Measurements from ENCODE around the gene HSD17B2. TPM values are rescaled to one million over a fixed set of nuclear protein-coding genes. Genes with fewer than 3 reads are reported as not detected.

HSD17B2 gene
- total and polyA plus RNA-seq, 2 of the 4 experiments (the other 2 are of a cell fraction): 0.12 to 0.18 TPM

DNA sequence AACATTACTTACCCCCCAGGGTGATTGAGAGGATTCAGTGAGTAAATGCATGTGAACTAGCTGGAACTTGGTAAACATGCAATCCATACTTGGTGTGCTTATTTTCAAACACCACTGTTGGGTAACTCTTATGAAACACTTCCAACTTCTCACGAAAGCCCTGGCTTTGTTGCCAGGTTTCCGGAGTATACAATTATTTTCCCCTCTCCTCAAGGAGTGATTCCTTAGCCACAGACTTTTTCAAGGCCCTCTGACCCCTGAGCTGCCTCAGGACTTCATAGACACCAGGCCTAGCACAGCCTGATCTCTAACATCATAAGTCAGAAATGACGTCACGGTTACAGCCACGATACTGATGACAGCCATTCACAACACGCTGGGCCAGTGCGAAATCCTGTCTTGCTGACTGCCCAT is 27.6 kb downstream of the HSD17B2 start:
- Histone ChIP-seq H3K9me3 (ENCODE audit: control insufficient read depth, insufficient read depth, low read length) (no peaks in the 10 kb centered on the region), H3K23ac (ENCODE audit: low read depth, low read length) (0 out of 2 replicates have a peak overlapping the region, but pooled peaks have one; percentile 28), H2AK9ac (replicated peaks; ENCODE audit: low read depth, low read length, poor library complexity) (no peak overlapping the region), H2BK20ac (ENCODE audit: low read depth, low read length) (peak overlapping the region; percentile 81), H3K4ac (ENCODE audit: low read depth, low read length) (peak overlapping the region; percentile 89), H3K36me3 (ENCODE audit: control insufficient read depth, insufficient read depth, low read length) (no peaks in the 10 kb centered on the region), H4K20me1 (ENCODE audit: insufficient read depth, low read length) (no peaks in the 10 kb centered on the region), H3K27ac (ENCODE audit: insufficient read depth, low read length) (peak overlapping the region; percentile 99), H2BK15ac (ENCODE audit: low read depth, low read length) (peak overlapping the region; percentile 20; the same call in 1 of the 3 replicates), H3K9ac (ENCODE audit: low read depth, low read length) (no peak overlapping the region; the same call in 1 of the 2 replicates), H3K9me1 (ENCODE audit: insufficient read depth, low read length) (peaks cover 3% of the 10 kb centered on the region; the same call in 1 of the 2 replicates), H3K27me3 (ENCODE audit: control insufficient read depth, insufficient read depth, low read length) (no peaks in the 10 kb centered on the region), H3K56ac (ENCODE audit: extremely low read depth, insufficient read depth, low read length) (no peak overlapping the region), H2BK5ac (ENCODE audit: low read depth, low read length, poor library complexity, severe bottlenecking) (peak overlapping the region; percentile 56), H3K14ac (replicated peaks; ENCODE audit: low read depth, low read length) (peak overlapping the region; percentile 22; the same call in 1 of the 2 replicates), H3K4me3 (ENCODE audit: insufficient read depth, low read depth, low read length) (no peak overlapping the region), H2AFZ (replicated peaks; ENCODE audit: low read length, poor library complexity) (no peak overlapping the region), H4K8ac (ENCODE audit: low read depth in 2 of 2, low read length in 2 of 2) (peak overlapping the region; percentile 34 to 68), H2BK120ac (ENCODE audit: low read depth, low read length) (peak overlapping the region; percentile 92), H2AK5ac (ENCODE audit: low read depth, low read length) (peak overlapping the region; percentile 72; the same call in 1 of the 2 replicates), H3K79me1 (ENCODE audit: low read depth in 1 of 2, low read length in 2 of 2) (no peaks in the 10 kb centered on the region), H4K5ac (ENCODE audit: low read depth, low read length) (peak overlapping the region; percentile 94), H3K18ac (ENCODE audit: low read depth, low read length) (peak overlapping the region; percentile 56), H3K4me2 (ENCODE audit: low read depth, low read length) (no peak overlapping the region), H4K91ac (ENCODE audit: insufficient read depth, low read depth, low read length) (peak overlapping the region; percentile 87), H3K4me1 (ENCODE audit: control insufficient read depth, insufficient read depth, low read length) (peaks cover 10% of the 10 kb centered on the region)
- TF ChIP-seq, protein P1, sequence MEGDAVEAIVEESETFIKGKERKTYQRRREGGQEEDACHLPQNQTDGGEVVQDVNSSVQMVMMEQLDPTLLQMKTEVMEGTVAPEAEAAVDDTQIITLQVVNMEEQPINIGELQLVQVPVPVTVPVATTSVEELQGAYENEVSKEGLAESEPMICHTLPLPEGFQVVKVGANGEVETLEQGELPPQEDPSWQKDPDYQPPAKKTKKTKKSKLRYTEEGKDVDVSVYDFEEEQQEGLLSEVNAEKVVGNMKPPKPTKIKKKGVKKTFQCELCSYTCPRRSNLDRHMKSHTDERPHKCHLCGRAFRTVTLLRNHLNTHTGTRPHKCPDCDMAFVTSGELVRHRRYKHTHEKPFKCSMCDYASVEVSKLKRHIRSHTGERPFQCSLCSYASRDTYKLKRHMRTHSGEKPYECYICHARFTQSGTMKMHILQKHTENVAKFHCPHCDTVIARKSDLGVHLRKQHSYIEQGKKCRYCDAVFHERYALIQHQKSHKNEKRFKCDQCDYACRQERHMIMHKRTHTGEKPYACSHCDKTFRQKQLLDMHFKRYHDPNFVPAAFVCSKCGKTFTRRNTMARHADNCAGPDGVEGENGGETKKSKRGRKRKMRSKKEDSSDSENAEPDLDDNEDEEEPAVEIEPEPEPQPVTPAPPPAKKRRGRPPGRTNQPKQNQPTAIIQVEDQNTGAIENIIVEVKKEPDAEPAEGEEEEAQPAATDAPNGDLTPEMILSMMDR (conservative IDR thresholded peaks at IDR 0.05; ENCODE audit: low read depth, low read length): no peak
- peak; percentile 70 for TF ChIP-seq CEBPB (IDR thresholded peaks at IDR 0.05; ENCODE audit: low read depth, low read length)
- DNase-seq (peak; percentile 71), ATAC-seq (ENCODE audit: low read depth) (peak; percentile 72)
- ChIA-PET CTCF (no interaction called here), POLR2A (ENCODE audit: unreplicated experiment) (no interaction called here)
- intact Hi-C loops (cut with micrococcal nuclease): loop anchor here (2.0 kb wide), 1 partner anchor 18 kb away; no protein-coding TSS in a partner anchor
- dilution Hi-C loops (cut with HindIII; ENCODE audit: low sequenced_read_pairs, unreplicated experiment): no loop called here
- in situ Hi-C loops (cut with MboI; ENCODE audit: low sequenced_read_pairs): no loop called here
- BruUV-seq (replicated peaks): no TSS peak
- 20% methylated on average over 1 of the region's 7 CpGs; no CpG with 5 or more reads in 1 of the 2 experiments for WGBS, 2 experiments (ENCODE audit: extremely low coverage in 2 of 2, insufficient read length in 1 of 2)

All from IMR-90 (cell line).